Neural cell (in vitro differentiated cells): ENCODE data around the gene GRIA2.

Source experiments
- TAF1 ChIP-seq: IDR thresholded peaks from 2 replicates; pipeline ENCODE4 v1.6.1; 2012; ENCODE audit warnings: low read depth
- TF ChIP-seq, protein P1 (sequence below): fragments of 450-650 bp; IDR thresholded peaks from 2 replicates; pipeline ENCODE4 v1.5.1; 2014; ENCODE audit warnings: antibody characterized with exemption, mild to moderate bottlenecking, moderate library complexity; ENCODE audit not compliant: poor library complexity, severe bottlenecking

DNA sequence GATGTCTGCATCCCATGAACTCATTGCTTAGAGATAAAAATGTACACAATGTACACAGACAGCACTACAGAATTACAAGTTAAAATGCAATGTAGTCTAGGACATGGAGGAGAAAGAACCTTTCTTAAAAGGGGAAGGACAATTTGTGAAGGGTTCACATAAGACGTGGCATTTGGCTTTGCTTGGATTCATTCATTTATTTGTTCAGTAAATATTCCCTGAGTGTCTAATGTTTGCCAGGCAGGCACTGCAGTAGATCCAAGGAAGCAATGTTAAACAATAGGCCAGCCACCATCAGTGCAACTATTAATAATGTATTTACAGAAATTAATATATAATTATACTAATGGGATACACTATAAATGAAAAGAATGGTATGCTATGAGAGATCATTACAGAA lies 94.4 kb downstream of the GRIA2 start:
- TF ChIP-seq, protein P1, sequence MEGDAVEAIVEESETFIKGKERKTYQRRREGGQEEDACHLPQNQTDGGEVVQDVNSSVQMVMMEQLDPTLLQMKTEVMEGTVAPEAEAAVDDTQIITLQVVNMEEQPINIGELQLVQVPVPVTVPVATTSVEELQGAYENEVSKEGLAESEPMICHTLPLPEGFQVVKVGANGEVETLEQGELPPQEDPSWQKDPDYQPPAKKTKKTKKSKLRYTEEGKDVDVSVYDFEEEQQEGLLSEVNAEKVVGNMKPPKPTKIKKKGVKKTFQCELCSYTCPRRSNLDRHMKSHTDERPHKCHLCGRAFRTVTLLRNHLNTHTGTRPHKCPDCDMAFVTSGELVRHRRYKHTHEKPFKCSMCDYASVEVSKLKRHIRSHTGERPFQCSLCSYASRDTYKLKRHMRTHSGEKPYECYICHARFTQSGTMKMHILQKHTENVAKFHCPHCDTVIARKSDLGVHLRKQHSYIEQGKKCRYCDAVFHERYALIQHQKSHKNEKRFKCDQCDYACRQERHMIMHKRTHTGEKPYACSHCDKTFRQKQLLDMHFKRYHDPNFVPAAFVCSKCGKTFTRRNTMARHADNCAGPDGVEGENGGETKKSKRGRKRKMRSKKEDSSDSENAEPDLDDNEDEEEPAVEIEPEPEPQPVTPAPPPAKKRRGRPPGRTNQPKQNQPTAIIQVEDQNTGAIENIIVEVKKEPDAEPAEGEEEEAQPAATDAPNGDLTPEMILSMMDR: no peak
- no peak for TF ChIP-seq TAF1
